DMS53 (cell line): Measurements from ENCODE around the gene PCK1.

Source experiments
- DNase-seq: peaks from one replicate; lab custom pipeline; 2025; lab: John Stamatoyannopoulos, UW

PCK1 gene

GRCh38 chr20:57577679-57578475 is 17.0 kb downstream of the PCK1 start:
- DNase-seq: no peak

GRCh38 chr20:57578476-57579165 is 17.7 kb downstream of the PCK1 start:
- no peak for DNase-seq

- no peak for DNase-seq
Measured at GRCh38 chr20:57579331-57579897, 18.5 kb downstream of the PCK1 start.

- DNase-seq: no peak
Measured at GRCh38 chr20:57579898-57580447, 19.1 kb downstream of the PCK1 start.

- DNase-seq: no peak
Measured at GRCh38 chr20:57580478-57581201, 19.7 kb downstream of the PCK1 start.

- DNase-seq: no peak
Measured at GRCh38 chr20:57581202-57582028, 20.5 kb downstream of the PCK1 start.

- no peak for DNase-seq
Measured at GRCh38 chr20:57582029-57582378, 21.1 kb downstream of the PCK1 start.

GRCh38 chr20:57582432-57583288 is 21.8 kb downstream of the PCK1 start:
- no peak for DNase-seq

GRCh38 chr20:57583289-57584257 is 22.7 kb downstream of the PCK1 start:
- no peak for DNase-seq

- no peak for DNase-seq
Measured at GRCh38 chr20:57584768-57585461, 24.0 kb downstream of the PCK1 start.

GRCh38 chr20:57585466-57586213 is 24.7 kb downstream of the PCK1 start:
- DNase-seq: no peak

- no peak for DNase-seq
Measured at GRCh38 chr20:57586370-57586793, 25.5 kb downstream of the PCK1 start.

GRCh38 chr20:57586943-57587277 is 26.0 kb downstream of the PCK1 start:
- DNase-seq: no peak

GRCh38 chr20:57587278-57587988 is 26.5 kb downstream of the PCK1 start:
- DNase-seq: no peak

- DNase-seq: no peak
Measured at GRCh38 chr20:57587989-57588377, 27.1 kb downstream of the PCK1 start.

- DNase-seq: no peak
Measured at GRCh38 chr20:57588596-57588995, 27.7 kb downstream of the PCK1 start.

- DNase-seq: no peak
Measured at GRCh38 chr20:57589123-57589727, 28.3 kb downstream of the PCK1 start.
